NCI-H2029 (cell line): ENCODE data around the gene EMILIN1.
"Not testable (repeated sequence)": the region's sequence is repeated elsewhere in the genome, so short reads cannot be mapped to it uniquely, and the experiment has no call there.

Experiments used
- DNase-seq: peaks from one replicate; lab custom pipeline; 2025; lab: John Stamatoyannopoulos, UW

Gene EMILIN1

GRCh38 chr2:27094353-27094984, 16.1 kb downstream of the EMILIN1 start:
- no peak for DNase-seq

- DNase-seq: no peak
Observed at GRCh38 chr2:27095427-27095744, 17.0 kb downstream of the EMILIN1 start.

- peak; percentile 28 for DNase-seq
Observed at GRCh38 chr2:27095745-27096651, 17.6 kb downstream of the EMILIN1 start.

DNA sequence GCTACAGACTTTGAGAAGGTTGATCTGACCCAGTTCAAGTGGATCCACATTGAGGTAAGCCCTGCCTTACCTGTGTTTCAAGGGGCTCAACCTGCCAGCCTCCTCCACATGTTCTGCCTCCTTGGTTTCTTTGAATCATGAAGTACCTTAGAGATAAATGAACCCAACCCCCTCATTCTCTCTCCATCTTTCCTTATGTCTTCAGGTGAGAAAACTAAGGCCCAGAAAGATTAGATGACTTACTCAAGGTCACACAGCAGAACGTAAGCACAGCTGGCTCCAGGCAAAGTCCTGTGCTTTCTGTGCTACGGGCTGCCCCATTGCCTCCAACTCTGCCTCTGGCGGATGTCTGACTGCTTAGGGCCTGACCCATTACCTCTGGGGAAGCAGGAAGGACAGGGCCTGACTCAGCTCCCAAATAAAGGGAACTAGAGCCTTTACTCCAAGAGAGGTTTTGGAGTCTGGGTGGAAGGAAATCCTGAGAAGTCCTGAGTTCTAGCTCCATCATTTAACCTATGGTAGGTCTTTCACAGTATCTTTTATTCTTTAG, 18.4 kb downstream of the EMILIN1 start:
- no peak for DNase-seq

- no peak for DNase-seq
Observed at GRCh38 chr2:27097341-27097740, 18.9 kb downstream of the EMILIN1 start.

GRCh38 chr2:27099334-27099955, 21.0 kb downstream of the EMILIN1 start:
- DNase-seq: no peak

- DNase-seq: no peak
Observed at GRCh38 chr2:27100036-27100435, 21.6 kb downstream of the EMILIN1 start.

DNA sequence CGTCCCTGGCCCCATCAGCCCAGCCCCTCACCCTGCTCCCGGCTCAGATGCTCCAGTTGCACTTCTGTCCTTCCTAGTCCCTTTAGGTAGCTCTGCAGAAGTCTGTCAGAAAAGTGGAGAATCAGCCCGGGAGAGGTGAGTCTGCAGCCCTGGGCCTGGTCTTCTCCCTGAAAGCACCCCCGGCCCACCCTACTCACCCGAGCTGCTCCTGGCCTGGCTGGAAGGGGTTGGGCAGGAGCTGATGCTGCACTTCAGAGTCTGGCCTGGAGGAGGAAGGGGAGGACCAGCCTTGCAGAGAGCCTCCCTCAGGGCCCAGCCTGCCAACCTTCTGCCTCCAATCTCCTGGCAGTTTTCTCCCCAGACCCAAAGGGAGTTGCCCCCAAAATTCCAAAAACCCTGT, 23.9 kb downstream of the EMILIN1 start:
- no peak for DNase-seq

DNA sequence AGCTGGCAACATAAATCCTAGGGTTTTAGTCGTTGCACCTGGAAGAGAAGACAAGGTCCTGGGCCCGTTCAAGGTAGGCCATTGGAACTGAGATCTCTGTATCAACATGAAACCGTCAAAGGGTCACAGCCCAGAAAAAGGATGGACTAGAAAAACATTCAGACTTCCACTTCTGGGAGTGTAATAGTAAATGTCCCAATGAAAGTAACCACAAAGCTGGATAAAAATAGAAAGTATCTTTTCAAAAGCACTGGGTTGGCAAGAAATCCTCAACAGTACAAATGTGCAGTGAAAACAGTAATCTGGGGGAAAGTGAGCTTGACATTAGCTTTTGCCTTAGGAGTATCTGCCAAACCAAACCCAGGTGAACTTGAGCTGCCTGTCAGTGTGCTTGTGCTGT, 27.6 kb downstream of the EMILIN1 start:
- no peak for DNase-seq

GRCh38 chr2:27108221-27108620, 29.8 kb downstream of the EMILIN1 start:
- no peak for DNase-seq

DNA sequence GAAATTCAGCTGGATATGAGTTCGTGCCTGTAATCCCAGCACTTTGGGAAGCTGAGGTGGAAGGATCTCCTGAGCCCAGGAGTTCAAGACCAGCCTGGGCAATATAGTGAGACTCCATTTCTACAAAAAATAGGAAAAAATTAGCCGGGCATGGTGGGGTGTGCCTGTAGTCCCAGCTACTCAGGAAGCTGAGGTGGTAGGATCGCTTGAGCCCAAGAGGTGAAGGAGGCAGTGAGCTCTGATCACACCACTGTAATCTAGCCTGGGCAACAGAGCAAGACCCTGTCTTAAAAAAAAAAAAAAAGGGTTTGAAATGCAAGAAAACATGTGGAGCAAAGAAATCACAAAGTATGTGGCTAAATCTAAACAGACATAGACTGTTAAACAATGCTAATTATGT, 30.7 kb downstream of the EMILIN1 start:
- no peak for DNase-seq

DNA sequence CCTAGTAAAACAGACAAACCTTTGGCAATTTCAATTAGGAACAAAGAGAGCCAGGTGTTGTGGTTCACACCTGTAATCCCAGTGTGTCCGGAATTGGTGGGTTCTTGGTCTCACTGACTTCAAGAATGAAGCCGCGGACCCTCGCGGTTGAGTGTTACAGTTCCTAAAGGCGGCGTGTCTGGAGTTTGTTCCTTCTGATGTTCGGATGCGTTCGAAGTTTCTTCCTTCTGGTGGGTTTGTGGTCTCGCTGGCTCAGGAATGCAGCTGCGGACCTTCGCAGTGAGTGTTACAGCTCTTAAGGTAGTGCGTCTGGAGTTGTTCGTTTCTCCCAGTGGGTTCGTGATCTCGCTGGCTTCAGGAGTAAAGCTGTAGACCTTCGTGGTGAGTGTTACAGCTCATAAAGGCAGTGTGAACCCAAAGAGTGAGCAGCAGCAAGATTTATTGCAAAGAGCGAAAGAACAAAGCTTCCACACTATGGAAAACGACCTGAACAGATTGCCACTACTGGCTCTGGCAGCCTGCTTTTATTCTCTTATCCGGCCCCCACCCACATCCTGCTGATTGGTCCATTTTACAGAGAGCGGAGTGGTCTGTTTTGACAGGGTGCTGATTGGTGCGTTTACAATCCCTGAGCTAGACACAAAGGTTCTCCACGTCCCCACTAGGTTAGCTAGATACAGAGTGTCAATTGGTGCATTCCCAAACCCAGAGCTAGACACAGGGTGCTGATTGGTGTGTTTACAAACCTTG, 32.4 kb downstream of the EMILIN1 start:
- DNase-seq: not testable (repeated sequence)

- DNase-seq: not testable (repeated sequence)
Observed at GRCh38 chr2:27111392-27112078, 33.1 kb downstream of the EMILIN1 start.

GRCh38 chr2:27115519-27115918, 37.1 kb downstream of the EMILIN1 start:
- DNase-seq: no peak

- no peak for DNase-seq
Observed at GRCh38 chr2:27117995-27118524, 39.6 kb downstream of the EMILIN1 start.

DNA sequence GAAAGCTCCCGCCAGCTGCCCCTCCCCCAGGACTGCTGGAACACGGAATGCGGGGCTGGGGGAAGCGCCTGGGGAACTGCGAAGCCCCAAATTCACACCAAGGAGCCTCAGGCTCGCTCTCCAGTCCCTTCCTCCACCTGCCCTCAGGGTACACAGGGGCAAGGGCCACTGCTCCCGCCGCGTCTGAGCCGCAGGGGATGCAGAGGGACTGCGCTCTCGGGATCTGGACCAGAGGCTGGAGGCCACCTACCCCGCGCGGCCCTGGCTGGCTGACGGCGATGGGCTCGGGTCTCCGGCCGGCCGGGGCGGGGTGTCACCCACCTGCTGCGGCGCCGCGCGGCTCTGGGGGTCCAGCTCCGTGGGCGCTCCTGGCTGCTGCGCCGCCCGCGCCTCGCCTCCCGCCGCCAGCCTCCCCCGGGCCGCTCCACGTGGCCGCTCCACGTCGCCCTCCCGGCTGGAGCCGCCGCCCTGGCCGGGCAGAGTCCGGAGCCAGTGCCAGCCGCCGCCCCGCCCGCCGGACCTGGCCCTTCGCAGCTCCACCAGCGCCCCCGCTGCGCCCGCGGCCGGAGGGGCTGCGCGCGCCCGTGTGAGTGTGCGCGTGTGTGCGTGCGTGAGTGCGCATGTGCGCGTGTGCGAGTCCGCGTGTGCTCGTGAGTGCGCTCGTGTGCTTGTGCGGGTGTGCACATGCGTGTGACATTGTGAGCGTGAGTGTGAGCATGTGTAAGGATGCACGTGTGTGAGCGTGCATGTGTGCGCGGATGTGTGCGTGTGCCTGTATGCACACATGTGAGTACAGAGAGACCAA, 40.3 kb downstream of the EMILIN1 start, which contains the start of gene CGREF1:
CGREF1 (minus strand) TSS at position 604 of the 805 bp plus-strand sequence. CDS start 14,762 bp downstream, outside the sequence.
- DNase-seq: no peak

- DNase-seq: not testable (repeated sequence)
Observed at GRCh38 chr2:27119330-27119670, 40.9 kb downstream of the EMILIN1 start.

DNA sequence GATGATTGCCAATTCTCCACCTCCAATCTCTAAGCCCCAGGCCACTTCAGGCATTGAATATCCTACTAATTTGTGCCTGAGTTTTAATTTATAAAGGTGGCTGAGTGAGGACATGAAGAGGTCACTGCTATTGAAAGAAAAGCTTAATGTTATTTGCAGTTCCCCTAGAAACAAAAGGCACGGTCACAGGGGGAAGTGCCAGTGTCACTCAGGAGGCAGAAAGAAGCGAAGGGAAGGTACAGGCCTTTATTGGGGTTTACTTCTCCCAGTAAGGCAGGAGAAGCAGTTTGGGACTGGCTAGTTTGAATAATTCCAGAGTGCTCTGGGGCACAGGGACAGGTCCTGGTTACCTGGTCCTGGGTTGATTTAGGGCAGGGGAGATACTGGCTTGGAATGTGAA, 43.5 kb downstream of the EMILIN1 start:
- DNase-seq: no peak

GRCh38 chr2:27122791-27123190, 44.4 kb downstream of the EMILIN1 start:
- DNase-seq: no peak
